NCI-H345 (cell line): ENCODE data around the gene FRAT1.
"Not testable (repeated sequence)": the region's sequence is repeated elsewhere in the genome, so short reads cannot be mapped to it uniquely, and the experiment has no call there.

Source experiments
- DNase-seq: peaks from one replicate; lab custom pipeline; 2025; lab: John Stamatoyannopoulos, UW

FRAT1 gene, protein sequence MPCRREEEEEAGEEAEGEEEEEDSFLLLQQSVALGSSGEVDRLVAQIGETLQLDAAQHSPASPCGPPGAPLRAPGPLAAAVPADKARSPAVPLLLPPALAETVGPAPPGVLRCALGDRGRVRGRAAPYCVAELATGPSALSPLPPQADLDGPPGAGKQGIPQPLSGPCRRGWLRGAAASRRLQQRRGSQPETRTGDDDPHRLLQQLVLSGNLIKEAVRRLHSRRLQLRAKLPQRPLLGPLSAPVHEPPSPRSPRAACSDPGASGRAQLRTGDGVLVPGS

GRCh38 chr10:97318772-97319651, at the start of gene FRAT1:
Gene FRAT1, plus strand, starts transcription at chr10:97319271. Its CDS starts 183 bp downstream, at chr10:97319454.
- DNase-seq: peak; percentile 77

GRCh38 chr10:97270523-97271154, 48.4 kb upstream of the FRAT1 start:
- no peak for DNase-seq

DNA sequence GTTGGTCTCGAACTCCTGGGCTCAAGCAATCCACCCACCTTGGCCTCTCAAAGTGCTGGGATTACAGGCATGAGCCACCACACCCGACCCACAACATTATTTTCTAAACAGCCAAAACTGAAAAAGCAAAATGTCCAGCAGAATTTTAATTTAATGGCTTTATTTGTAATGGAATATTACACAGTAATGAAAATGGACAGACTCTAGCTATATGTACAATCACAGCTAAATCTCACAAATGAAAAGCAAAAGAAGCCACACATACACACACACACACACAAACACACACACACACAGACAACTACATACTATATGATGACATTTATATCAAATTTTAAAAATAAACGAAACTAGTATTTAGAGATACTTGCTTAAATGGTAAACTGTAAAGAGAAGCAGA, 45.4 kb upstream of the FRAT1 start:
- no peak for DNase-seq

DNA sequence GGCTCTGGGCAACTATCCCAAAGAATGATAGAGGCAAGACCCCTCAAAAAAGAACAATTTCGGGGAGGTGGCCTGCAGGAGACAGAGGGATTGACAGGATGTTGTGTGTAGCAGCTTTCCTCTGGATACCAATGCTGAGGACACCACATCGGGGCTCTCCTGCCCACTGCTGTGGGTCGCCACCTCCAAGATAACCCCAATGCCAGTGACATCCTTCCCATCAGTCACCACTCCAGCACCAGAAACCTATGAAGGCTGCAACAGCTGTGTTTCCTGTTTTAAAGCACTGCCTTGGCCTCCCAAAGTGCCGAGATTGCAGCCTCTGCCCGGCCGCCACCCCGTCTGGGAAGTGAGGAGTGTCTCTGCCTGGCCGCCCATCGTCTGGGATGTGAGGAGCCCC, 44.2 kb upstream of the FRAT1 start:
- no peak for DNase-seq

- DNase-seq: no peak
Observed at GRCh38 chr10:97277551-97277950, 41.5 kb upstream of the FRAT1 start.

- DNase-seq: peak; percentile 21
Observed at GRCh38 chr10:97278491-97278989, 40.5 kb upstream of the FRAT1 start.

DNA sequence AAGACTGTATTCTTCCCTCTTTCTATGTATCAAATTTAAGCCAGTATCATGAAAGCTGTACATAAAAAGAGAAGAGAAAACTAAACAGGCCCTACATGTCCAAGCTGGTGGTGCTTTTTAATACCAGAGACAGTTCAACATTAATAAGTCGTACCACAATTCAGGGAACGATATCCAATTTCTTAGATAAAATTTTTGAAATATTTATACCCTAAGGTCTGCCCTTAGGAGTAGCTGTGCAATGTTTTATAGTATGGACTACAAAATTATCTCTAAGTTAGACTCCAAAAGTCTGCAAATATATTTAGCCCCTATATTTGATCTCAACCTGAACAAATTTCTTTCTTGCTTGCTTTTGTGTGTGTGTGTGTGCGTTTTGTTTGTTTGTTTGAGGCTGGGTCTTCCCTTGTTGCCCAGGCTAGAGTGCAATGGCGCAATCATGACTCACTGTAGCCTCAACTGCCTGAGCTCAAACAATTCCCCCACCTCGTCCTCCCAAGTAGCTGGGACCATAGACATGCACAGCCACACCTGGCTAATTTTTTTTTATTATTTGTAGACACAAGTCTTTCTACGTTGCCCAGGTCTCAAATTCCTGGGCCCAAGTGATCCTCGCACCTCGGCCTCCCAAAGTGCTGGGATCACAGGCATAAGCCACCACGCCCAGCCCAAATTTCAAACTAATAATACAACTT, 39.8 kb upstream of the FRAT1 start:
- no peak for DNase-seq

GRCh38 chr10:97280783-97281182, 38.3 kb upstream of the FRAT1 start:
- DNase-seq: no peak

GRCh38 chr10:97290076-97290475, 29.0 kb upstream of the FRAT1 start:
- not testable (repeated sequence) for DNase-seq

GRCh38 chr10:97290576-97291356, 28.3 kb upstream of the FRAT1 start:
- DNase-seq: not testable (repeated sequence)

DNA sequence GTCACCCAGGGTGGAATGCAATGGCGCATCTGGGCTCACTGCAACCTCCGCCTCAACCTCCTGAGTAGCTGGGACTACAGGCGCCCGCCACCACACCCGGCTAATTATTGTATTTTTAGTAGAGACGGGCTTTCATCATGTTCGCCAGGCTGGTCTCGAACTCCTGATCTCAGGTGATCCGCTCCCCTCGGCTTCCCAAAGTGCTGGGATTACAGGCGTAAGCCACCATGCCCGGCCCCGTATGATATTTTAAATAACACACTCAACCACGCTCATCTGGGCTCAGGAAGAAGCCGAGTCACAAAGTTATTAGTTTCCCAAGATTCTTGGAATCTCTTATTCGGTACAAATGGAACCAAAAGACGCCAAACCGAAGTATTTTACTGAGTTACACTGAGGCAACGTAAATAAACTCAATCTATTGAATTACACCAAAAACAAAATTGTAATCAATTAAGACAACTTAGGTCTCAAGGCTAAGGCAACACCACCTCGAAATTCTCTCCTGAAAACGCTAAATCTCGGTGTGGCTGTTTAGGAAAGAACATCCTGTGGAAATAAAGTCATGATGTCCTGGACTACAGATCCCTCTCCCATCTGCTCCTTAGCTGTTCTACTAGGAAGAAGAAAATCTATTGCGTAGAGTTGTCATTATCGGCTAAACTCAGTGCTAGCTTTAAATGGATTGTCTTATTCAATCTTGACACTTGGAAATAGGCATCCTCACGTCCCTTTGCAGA, 27.5 kb upstream of the FRAT1 start:
- no peak for DNase-seq

- peak; percentile 96 for DNase-seq
Observed at GRCh38 chr10:97292097-97292861, 26.8 kb upstream of the FRAT1 start, which contains the start of gene ARHGAP19. Gene ARHGAP19, minus strand, starts transcription at chr10:97292637. Its CDS starts 10 bp downstream, at chr10:97292627.

DNA sequence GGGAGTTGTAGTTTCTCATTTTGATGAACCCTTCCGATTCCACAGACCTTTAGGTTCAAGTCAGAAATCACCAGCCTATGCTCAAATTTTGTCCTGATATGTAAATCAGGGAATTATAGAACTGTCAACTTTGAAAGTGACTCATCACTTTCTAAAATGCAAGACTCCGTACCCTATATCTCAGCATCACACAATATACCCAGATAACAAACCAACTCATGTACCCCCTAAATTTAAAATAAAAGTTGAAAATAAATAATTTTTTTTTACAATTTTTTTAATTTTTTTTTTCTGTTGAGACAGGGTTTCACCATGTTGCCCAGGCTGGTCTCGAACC, 26.2 kb upstream of the FRAT1 start:
- no peak for DNase-seq

DNA sequence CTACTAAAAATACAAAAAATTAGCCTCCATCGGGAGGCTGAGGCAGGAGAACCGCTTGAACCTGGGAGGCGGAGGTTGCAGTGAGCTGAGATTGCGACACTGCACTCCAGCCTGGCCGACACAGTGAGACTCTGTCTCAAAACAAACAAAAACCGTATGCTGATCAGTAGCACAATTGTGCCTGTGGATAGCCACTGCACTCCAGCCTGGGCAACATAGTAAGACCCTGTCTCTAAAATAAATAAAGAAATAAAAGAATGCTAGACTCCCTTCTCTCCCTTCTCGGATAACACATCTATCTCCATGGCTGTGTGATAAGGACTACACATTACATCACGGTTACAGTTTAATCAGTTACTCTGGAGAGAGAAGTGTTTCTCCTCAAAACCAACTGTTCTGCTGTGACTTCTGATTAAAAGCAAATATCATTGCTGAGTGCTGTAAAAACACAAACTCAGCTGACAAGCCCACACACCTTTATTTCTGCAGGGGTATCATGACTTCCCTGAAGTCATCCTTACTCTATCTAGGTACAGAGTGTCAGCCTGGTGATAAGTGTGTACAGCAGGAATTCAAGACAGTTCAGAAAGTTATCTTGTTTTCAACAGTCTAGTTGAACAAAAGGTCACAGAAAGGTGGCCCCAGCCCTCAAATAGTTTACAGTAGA, 21.4 kb upstream of the FRAT1 start:
- no peak for DNase-seq

GRCh38 chr10:97298223-97298571, 20.9 kb upstream of the FRAT1 start:
- DNase-seq: no peak

- DNase-seq: no peak
Observed at GRCh38 chr10:97300980-97301379, 18.1 kb upstream of the FRAT1 start.

DNA sequence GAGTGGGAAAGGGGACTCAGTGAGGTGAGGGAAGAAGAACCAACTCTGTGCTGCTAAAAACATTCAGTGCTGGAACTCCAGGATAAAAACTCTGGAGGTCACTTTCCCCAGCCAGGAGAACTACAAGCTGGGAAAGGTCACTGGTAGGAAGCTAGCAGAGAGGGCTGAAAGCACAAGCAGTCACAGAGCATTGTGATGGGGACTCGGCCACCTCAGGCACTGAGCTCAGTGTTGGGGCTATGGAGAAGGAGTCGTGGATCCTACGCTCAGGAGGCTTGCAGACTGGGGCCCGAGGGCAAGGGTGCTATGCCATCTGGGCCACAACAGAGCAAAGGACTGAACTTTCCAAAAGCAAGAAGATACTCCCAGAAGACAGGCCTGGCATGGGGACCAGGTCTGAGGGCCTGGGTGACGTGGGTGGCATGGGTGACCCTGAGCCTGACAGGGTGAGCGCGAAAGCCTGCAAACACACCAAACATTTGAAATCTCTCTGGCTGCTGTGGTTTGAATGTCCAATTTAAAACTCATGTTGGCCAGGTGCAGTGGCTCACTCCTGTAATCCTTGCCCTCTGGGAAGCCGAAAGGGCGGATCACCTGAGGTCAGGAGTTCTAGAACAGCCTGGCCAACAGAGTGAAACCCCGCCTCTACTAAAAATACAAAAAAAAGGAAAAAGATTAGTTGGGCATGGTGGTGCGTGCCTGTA, 16.8 kb upstream of the FRAT1 start:
- DNase-seq: no peak

DNA sequence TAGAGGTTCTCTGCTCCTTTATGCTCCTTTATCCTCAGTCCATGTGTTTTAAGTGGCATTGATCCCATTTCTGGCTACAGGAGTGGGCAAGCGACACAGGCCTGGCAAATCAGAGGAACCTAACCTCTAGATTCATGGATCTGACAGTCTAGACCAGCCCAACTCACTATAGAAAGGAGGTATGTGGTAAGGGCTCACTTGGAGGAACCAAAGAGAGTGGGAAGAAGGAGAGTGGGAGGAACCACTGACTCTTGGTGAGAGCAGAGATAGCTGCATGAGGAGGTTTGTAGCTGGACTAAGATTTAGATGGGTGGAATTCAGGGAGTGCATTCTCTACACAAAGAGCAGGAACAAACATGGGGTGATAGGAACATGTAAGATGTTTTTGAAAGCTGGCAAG, 11.6 kb upstream of the FRAT1 start:
- DNase-seq: no peak
